Suprapubic skin (tissue), 4 donors: Measurements from ENCODE around the gene CCDC112.

Source experiments
- CTCF ChIP-seq, 2 donors: fragments of 200-600 bp in 1 of 2; fragments of 450-650 bp in 1 of 2; sonication (generic) in 1 of 2; IDR thresholded peaks; one replicate each; pipeline ENCODE4 v1.5.1; 2016 to 2019; ENCODE audit warnings: antibody characterized with exemption in 2 of 2, mild to moderate bottlenecking in 1 of 2, moderate library complexity in 1 of 2
- EP300 ChIP-seq: sonication (generic); formaldehyde crosslinking; IDR thresholded peaks from one replicate; pipeline ENCODE4 v1.6.1; 2017; ENCODE audit warnings: antibody characterized with exemption
- POLR2A ChIP-seq, 2 donors: fragments of 450-650 bp; IDR thresholded peaks; one replicate each; pipeline ENCODE4 v1.6.1; 2017; ENCODE audit warnings: antibody characterized with exemption in 2 of 2, mild to moderate bottlenecking in 2 of 2, moderate library complexity in 2 of 2
- POLR2AphosphoS5 ChIP-seq, 3 donors: sonication (generic); formaldehyde crosslinking; IDR thresholded peaks; one replicate each; pipeline ENCODE4 v1.6.1; 2017; ENCODE audit warnings: antibody characterized with exemption in 3 of 3

- TF ChIP-seq POLR2AphosphoS5 (IDR thresholded peaks at IDR 0.05) (no peak), POLR2A (IDR thresholded peaks at IDR 0.05) (no peak), EP300 (no peak), CTCF (IDR thresholded peaks at IDR 0.05) (peak; percentile 37 to 65)
These were observed 13.4 kb upstream of the CCDC112 start for GRCh38 chr5:115309751-115310370.
